SK-N-SH (cell line): ENCODE results near the gene PEA15. TPM values are rescaled to one million over a fixed set of nuclear protein-coding genes. Genes with fewer than 3 reads are reported as not detected.

ENCODE experiments used
- CTCF ChIA-PET: fragments of 300-600, 350-600 bp; formaldehyde crosslinking; extraction: SDS; loops from one replicate; lab custom pipeline; 2021; lab: Yijun Ruan, JAX
- POLR2A ChIA-PET: fragments of 350-600 bp; sonication (Branson Sonifier 250); formaldehyde crosslinking; extraction: SDS; loops from one replicate; lab custom pipeline; 2020; ENCODE audit warnings: antibody characterized with exemption, inconsistent platforms; lab: Yijun Ruan, JAX
- DNase-seq: peaks from one replicate; pipeline ENCODE4 v3.0.0; 2012
- H2AFZ ChIP-seq: fragments of 200-600 bp; sonication (generic); 2 replicates; pipeline ENCODE4 v1.8.1; 2016; ENCODE audit warnings: antibody characterized with exemption, mild to moderate bottlenecking, low read depth
- H3F3A ChIP-seq: fragments of 200-600 bp; sonication (generic); replicated peaks from 2 replicates; pipeline ENCODE3; 2016; ENCODE audit warnings: antibody characterized with exemption, mild to moderate bottlenecking; ENCODE audit not compliant: insufficient read depth
- H3K27ac ChIP-seq, 2 experiments: fragments of 200-500 bp in 1 of 2; fragments of 200-600 bp in 1 of 2; sonication (Bioruptor generic) in 1 of 2; sonication (generic), shearing (Covaris generic) in 1 of 2; 2 replicates each; pipeline versions ENCODE4 v1.5.1 to v1.6.1; 2014 to 2016; ENCODE audit warnings: low read depth in 2 of 2, inconsistent platforms in 1 of 2, low read length in 1 of 2, mild to moderate bottlenecking in 1 of 2, mixed read lengths in 1 of 2
- H3K27me3 ChIP-seq: fragments of 200-600 bp; sonication (generic), shearing (Covaris generic); 2 replicates; pipeline ENCODE4 v1.6.1; 2016; ENCODE audit warnings: mixed run types; ENCODE audit not compliant: insufficient read depth
- H3K36me3 ChIP-seq, 2 experiments: fragments of 200-500 bp in 1 of 2; fragments of 200-600 bp in 1 of 2; sonication (Bioruptor generic) in 1 of 2; sonication (generic) in 1 of 2; replicated peaks in 1 of 2; 2 replicates each; pipeline versions ENCODE3 to v1.5.1; 2014 to 2016; ENCODE audit warnings: low read length in 1 of 2, mild to moderate bottlenecking in 1 of 2; ENCODE audit not compliant: insufficient read depth in 2 of 2, control insufficient read depth in 1 of 2
- H3K4me1 ChIP-seq, 2 experiments: fragments of 200-500 bp in 1 of 2; fragments of 200-600 bp in 1 of 2; sonication (Bioruptor generic) in 1 of 2; sonication (generic), shearing (Covaris generic) in 1 of 2; 2 replicates each; pipeline versions ENCODE4 v1.5.1 to v1.6.1; 2014 to 2016; ENCODE audit warnings: low read depth in 1 of 2, low read length in 1 of 2, mixed run types in 1 of 2; ENCODE audit not compliant: insufficient read depth in 2 of 2, control insufficient read depth in 1 of 2
- H3K4me2 ChIP-seq: fragments of 200-600 bp; sonication (generic), shearing (Covaris generic); 2 replicates; pipeline ENCODE4 v1.6.1; 2017; ENCODE audit warnings: mixed run types
- H3K4me3 ChIP-seq, 2 experiments: fragments of 200-500 bp in 1 of 2; fragments of 200-600 bp in 1 of 2; sonication (Bioruptor generic) in 1 of 2; sonication (generic), shearing (Covaris generic) in 1 of 2; 2 replicates each; pipeline versions ENCODE4 v1.5.1 to v1.8.1; 2014 to 2016; ENCODE audit warnings: low read depth in 2 of 2, inconsistent platforms in 1 of 2, low read length in 1 of 2, mild to moderate bottlenecking in 1 of 2, mixed read lengths in 1 of 2, moderate library complexity in 1 of 2
- H3K79me2 ChIP-seq: fragments of 200-600 bp; sonication (generic); 2 replicates; pipeline ENCODE4 v1.8.1; 2017; ENCODE audit warnings: mild to moderate bottlenecking; ENCODE audit not compliant: insufficient read depth
- H3K9ac ChIP-seq: fragments of 200-600 bp; sonication (generic); 2 replicates; pipeline ENCODE4 v1.6.1; 2017; ENCODE audit warnings: mixed run types
- H3K9me2 ChIP-seq: fragments of 200-600 bp; sonication (generic); 2 replicates; pipeline ENCODE4 v1.6.1; 2017; ENCODE audit warnings: mixed run types
- H3K9me3 ChIP-seq: fragments of 200-600 bp; sonication (generic); 2 replicates; pipeline ENCODE4 v1.6.1; 2017; ENCODE audit warnings: mixed run types, mild to moderate bottlenecking, moderate library complexity
- H4K20me1 ChIP-seq: fragments of 200-600 bp; sonication (generic); 2 replicates; pipeline ENCODE4 v1.6.1; 2017; ENCODE audit warnings: mild to moderate bottlenecking, mixed run types; ENCODE audit not compliant: insufficient read depth
- CHD2 ChIP-seq: fragments of 150-350 bp; IDR thresholded peaks from 2 replicates; pipeline ENCODE4 v1.6.1; 2018; ENCODE audit warnings: low read length; ENCODE audit not compliant: partially characterized antibody
- EP300 ChIP-seq, 2 experiments: IDR thresholded peaks; 2 replicates each; pipeline versions ENCODE4 v1.4.0 to v1.6.1; 2012; ENCODE audit warnings: borderline replicate concordance in 1 of 2, low read depth in 1 of 2, low read length in 1 of 2
- GABPA ChIP-seq: IDR thresholded peaks from 2 replicates; pipeline ENCODE4 v1.4.0; 2012; ENCODE audit warnings: low read depth, mild to moderate bottlenecking
- JUND ChIP-seq: IDR thresholded peaks from 2 replicates; pipeline ENCODE4 v1.4.0; 2012
- MXI1 ChIP-seq: IDR thresholded peaks from 2 replicates; pipeline ENCODE4 v1.6.1; 2012; ENCODE audit warnings: mild to moderate bottlenecking, low read depth, low read length, improper control_type of control experiment
- NRF1 ChIP-seq: IDR thresholded peaks from 2 replicates; pipeline ENCODE4 v1.6.1; 2012; ENCODE audit warnings: low read depth, mild to moderate bottlenecking, low read length
- POLR2AphosphoS5 ChIP-seq: IDR thresholded peaks from 2 replicates; pipeline ENCODE4 v1.6.1; 2012; ENCODE audit warnings: low read depth, low read length
- RAD21 ChIP-seq: IDR thresholded peaks from 2 replicates; pipeline ENCODE4 v1.6.1; 2012; ENCODE audit warnings: mild to moderate bottlenecking, low read length
- RFX5 ChIP-seq: IDR thresholded peaks from 2 replicates; pipeline ENCODE4 v1.6.1; 2012; ENCODE audit warnings: mild to moderate bottlenecking, improper control_type of control experiment, low read length
- RXRA ChIP-seq: IDR thresholded peaks from 2 replicates; pipeline ENCODE4 v1.4.0; 2012; ENCODE audit warnings: low read depth, mild to moderate bottlenecking, borderline replicate concordance
- SIN3A ChIP-seq: IDR thresholded peaks from 2 replicates; pipeline ENCODE4 v1.6.1; 2012; ENCODE audit warnings: low read depth, mild to moderate bottlenecking, low read length, moderate library complexity, borderline replicate concordance
- SMC3 ChIP-seq: IDR thresholded peaks from 2 replicates; pipeline ENCODE4 v1.6.1; 2012; ENCODE audit warnings: low read depth, low read length, improper control_type of control experiment
- TAF1 ChIP-seq: IDR thresholded peaks from 2 replicates; pipeline ENCODE4 v1.6.1; 2012; ENCODE audit warnings: low read depth, mild to moderate bottlenecking, low read length, moderate library complexity, borderline replicate concordance
- TEAD4 ChIP-seq: IDR thresholded peaks from 2 replicates; pipeline ENCODE4 v1.4.0; 2012; ENCODE audit warnings: mild to moderate bottlenecking, borderline replicate concordance; ENCODE audit not compliant: insufficient read depth
- YY1 ChIP-seq: IDR thresholded peaks from 2 replicates; pipeline ENCODE4 v1.4.0; 2012; ENCODE audit warnings: low read depth, mild to moderate bottlenecking
- WGBS: methylation state at CpG from one replicate; pipeline ENCODE4 v1.1.6; 2017; ENCODE audit warnings: low lambda C conversion rate; 5-methylcytosine and 5-hydroxymethylcytosine counted together
- polyA plus RNA-seq, 3 experiments: library from polyadenylated mRNA; depleted of rRNA; stranded (reverse); fragments of >200 nt; gene quantifications; 2 replicates each; pipeline ENCODE4 v1.2.3, GENCODE V29; 2012
- TF ChIP-seq, protein P1 (sequence below): fragments of 150-350 bp; IDR thresholded peaks from 2 replicates; pipeline ENCODE4 v1.6.1; 2017; ENCODE audit warnings: antibody characterized with exemption, low read length, low read depth, borderline replicate concordance
- TF ChIP-seq, protein P2 (sequence below): fragments of 200-600 bp; sonication (generic); IDR thresholded peaks from 2 replicates; pipeline ENCODE4 v1.6.1; 2017; ENCODE audit warnings: antibody characterized with exemption, mild to moderate bottlenecking, moderate library complexity

Gene PEA15
- polyA plus RNA-seq, 1 of the 3 experiments (the other 2 are of a cell fraction): 322 TPM

DNA sequence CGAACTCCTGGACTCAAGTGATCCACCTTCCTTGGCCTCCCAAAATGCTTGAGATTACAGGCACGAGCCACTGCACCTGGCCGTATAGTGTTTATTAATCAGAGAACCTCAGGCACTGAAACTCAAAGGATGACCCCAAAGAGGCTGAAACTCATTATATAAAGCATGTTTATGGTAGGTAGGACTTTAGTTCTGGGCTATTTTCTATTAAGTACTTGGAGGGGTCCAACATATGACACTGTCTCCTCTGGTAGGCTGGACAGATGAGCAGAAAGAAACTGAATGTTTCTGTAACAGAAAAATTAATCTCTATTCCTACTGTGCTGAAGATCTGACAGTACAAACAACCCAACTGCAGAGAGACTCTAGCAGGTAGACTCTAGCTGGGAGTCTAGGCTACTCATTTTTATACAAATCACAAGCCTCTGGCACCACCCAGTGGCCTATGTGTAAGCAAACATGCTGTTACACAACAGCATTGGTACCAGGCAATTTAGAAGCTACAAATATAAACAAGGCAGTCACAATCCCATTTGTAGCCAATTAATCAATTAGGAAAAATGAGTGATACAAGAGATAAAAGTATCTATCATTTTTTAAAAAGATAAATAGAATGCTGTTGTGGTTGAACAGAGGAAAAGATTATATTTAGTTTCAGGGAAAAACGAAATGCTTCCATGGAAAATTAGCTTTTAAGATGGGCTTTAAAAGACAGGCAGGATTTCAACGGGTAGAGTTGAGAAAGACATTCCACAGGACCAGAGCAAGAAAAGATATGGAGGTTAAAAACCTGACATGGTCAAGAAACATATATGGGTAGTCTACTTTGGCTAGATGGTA is 46.7 kb downstream of the PEA15 start:
- ChIA-PET CTCF (interaction anchor here (0.6 to 26.9 kb wide), 55 partner anchors 9 to 914 kb away, joined by 3 to 293 read pairs (median 5); partner anchors contain the start of genes CASQ1, DCAF8, IGSF8 and KCNJ10), POLR2A (interaction anchor here (1.0 to 1.4 kb wide), 3 partner anchors 10 to 151 kb away, joined by 3 to 4 read pairs (median 3); no protein-coding TSS in a partner anchor)
- Histone ChIP-seq H3K9me3 (no peaks in the 10 kb centered on the region), H3K79me2 (peaks cover 77% of the 10 kb centered on the region), H3F3A (peaks cover 17% of the 10 kb centered on the region), H3K4me2 (no peak overlapping the region), H2AFZ (no peak overlapping the region), H3K4me3 (no peak overlapping the region), H3K27me3 (no peaks in the 10 kb centered on the region), H4K20me1 (peaks cover 59% of the 10 kb centered on the region), H3K9ac (no peak overlapping the region), H3K4me1 (peaks cover 0 to 17% of the 10 kb centered on the region in 2 experiments; a peak in 2 of 4 replicates), H3K9me2 (no peaks in the 10 kb centered on the region), H3K36me3 (peaks cover 5 to 17% of the 10 kb centered on the region in 2 experiments), H3K27ac (no peak overlapping the region)
- peak; percentile 68 for DNase-seq
- WGBS: 80% methylated on average over 5 of the region's 5 CpGs
- 0 out of 2 replicates have a peak, but pooled peaks have one; percentile 18 for TF ChIP-seq MXI1
- TF ChIP-seq, protein P1, sequence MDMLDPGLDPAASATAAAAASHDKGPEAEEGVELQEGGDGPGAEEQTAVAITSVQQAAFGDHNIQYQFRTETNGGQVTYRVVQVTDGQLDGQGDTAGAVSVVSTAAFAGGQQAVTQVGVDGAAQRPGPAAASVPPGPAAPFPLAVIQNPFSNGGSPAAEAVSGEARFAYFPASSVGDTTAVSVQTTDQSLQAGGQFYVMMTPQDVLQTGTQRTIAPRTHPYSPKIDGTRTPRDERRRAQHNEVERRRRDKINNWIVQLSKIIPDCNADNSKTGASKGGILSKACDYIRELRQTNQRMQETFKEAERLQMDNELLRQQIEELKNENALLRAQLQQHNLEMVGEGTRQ: no peak
- TF ChIP-seq, protein P2, sequence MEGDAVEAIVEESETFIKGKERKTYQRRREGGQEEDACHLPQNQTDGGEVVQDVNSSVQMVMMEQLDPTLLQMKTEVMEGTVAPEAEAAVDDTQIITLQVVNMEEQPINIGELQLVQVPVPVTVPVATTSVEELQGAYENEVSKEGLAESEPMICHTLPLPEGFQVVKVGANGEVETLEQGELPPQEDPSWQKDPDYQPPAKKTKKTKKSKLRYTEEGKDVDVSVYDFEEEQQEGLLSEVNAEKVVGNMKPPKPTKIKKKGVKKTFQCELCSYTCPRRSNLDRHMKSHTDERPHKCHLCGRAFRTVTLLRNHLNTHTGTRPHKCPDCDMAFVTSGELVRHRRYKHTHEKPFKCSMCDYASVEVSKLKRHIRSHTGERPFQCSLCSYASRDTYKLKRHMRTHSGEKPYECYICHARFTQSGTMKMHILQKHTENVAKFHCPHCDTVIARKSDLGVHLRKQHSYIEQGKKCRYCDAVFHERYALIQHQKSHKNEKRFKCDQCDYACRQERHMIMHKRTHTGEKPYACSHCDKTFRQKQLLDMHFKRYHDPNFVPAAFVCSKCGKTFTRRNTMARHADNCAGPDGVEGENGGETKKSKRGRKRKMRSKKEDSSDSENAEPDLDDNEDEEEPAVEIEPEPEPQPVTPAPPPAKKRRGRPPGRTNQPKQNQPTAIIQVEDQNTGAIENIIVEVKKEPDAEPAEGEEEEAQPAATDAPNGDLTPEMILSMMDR: peak; percentile 84
- TF ChIP-seq SMC3: peak; percentile 83
- peak; percentile 92 for TF ChIP-seq RAD21
- 0 out of 2 replicates have a peak, but pooled peaks have one; percentile 35 for TF ChIP-seq RFX5

DNA sequence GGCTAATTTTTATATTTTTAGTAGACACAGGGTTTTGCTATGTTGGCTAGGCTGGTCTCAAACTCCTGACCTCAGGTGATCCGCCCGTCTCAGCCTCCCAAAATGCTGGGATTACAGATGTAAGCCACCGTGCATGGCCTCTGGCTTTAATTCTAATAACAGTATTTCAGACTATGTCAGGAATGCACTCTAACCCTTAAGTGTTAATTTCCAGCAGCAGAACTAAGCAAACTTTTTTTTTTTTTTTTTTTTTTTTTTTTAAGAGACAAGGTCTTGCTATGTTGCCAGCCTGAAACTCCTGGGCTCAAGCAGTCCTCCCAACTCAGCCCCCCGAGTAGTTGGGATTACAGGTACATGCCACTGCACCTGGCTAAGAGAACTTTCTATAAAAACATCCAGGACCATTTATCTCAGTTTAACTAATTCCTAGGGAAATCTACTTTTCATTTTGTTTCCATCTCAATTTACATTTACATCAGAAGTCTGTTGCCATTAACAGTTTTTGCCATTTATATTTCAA is 50.7 kb downstream of the PEA15 start:
- WGBS: 95% methylated on average over 4 of the region's 4 CpGs
- Histone ChIP-seq H3K79me2 (peaks cover 85% of the 10 kb centered on the region), H2AFZ (no peak overlapping the region), H3K27me3 (no peaks in the 10 kb centered on the region), H3K27ac (peak overlapping the region; percentile 41 to 43; a peak in 1 of 4 replicates), H3K9me2 (no peaks in the 10 kb centered on the region), H4K20me1 (peaks cover 63% of the 10 kb centered on the region), H3F3A (peaks cover 35% of the 10 kb centered on the region), H3K9me3 (no peaks in the 10 kb centered on the region), H3K4me1 (peaks cover 11 to 23% of the 10 kb centered on the region in 2 experiments), H3K4me3 (no peak overlapping the region), H3K9ac (no peak overlapping the region), H3K4me2 (no peak overlapping the region), H3K36me3 (peaks cover 2 to 23% of the 10 kb centered on the region in 2 experiments)
- ChIA-PET POLR2A (no interaction called here), CTCF (interaction anchor here (1.2 to 26.9 kb wide), 4 partner anchors 11 to 66 kb away, joined by 3 to 293 read pairs (median 8); partner anchors contain the start of gene CASQ1)
- TF ChIP-seq TEAD4: no peak
- TF ChIP-seq EP300 (IDR thresholded peaks at IDR 0.05; ENCODE audit: borderline replicate concordance in 1 of 2, low read depth in 1 of 2, low read length in 1 of 2): no peak
- no peak for TF ChIP-seq SIN3A
- TF ChIP-seq GABPA: no peak
- TF ChIP-seq CHD2: no peak
- no peak for TF ChIP-seq POLR2AphosphoS5
- TF ChIP-seq MXI1: no peak
- no peak for TF ChIP-seq RXRA
- TF ChIP-seq NRF1: no peak
- TF ChIP-seq TAF1: no peak
- TF ChIP-seq, protein P2: no peak
- TF ChIP-seq YY1: no peak
- TF ChIP-seq JUND: no peak
- no peak for DNase-seq
